Ishikawa (cell line): Measurements from ENCODE around the gene ELF5.

Source experiments
- CEBPB ChIP-seq: IDR thresholded peaks from 2 replicates; pipeline ENCODE4 v1.6.1; 2012
- CREB1 ChIP-seq: IDR thresholded peaks from 2 replicates; pipeline ENCODE4 v1.6.1; 2012; ENCODE audit warnings: low read depth
- EGR1 ChIP-seq: IDR thresholded peaks from 2 replicates; pipeline ENCODE4 v1.6.1; 2012
- EP300 ChIP-seq: IDR thresholded peaks from 2 replicates; pipeline ENCODE4 v1.6.1; 2012; ENCODE audit warnings: borderline replicate concordance
- FOXM1 ChIP-seq: IDR thresholded peaks from 2 replicates; pipeline ENCODE4 v1.6.1; 2012; ENCODE audit warnings: low read depth, borderline replicate concordance
- MAX ChIP-seq: IDR thresholded peaks from 2 replicates; pipeline ENCODE4 v1.6.1; 2012
- NFIC ChIP-seq: IDR thresholded peaks from 2 replicates; pipeline ENCODE4 v1.6.1; 2012
- RAD21 ChIP-seq: IDR thresholded peaks from 2 replicates; pipeline ENCODE4 v1.6.1; 2012; ENCODE audit warnings: low read depth
- REST ChIP-seq: IDR thresholded peaks from 2 replicates; pipeline ENCODE4 v1.6.1; 2012; ENCODE audit warnings: low read depth, mild to moderate bottlenecking
- TAF1 ChIP-seq: IDR thresholded peaks from 2 replicates; pipeline ENCODE4 v1.6.1; 2012; ENCODE audit warnings: low read depth, mild to moderate bottlenecking
- TCF12 ChIP-seq: IDR thresholded peaks from 2 replicates; pipeline ENCODE4 v1.6.1; 2012; ENCODE audit warnings: low read depth
- TEAD4 ChIP-seq: IDR thresholded peaks from 2 replicates; pipeline ENCODE4 v1.6.1; 2012
- USF1 ChIP-seq: IDR thresholded peaks from 2 replicates; pipeline ENCODE4 v1.6.1; 2012
- YY1 ChIP-seq: IDR thresholded peaks from 2 replicates; pipeline ENCODE4 v1.6.1; 2012; ENCODE audit warnings: low read depth
- ZBTB7A ChIP-seq: IDR thresholded peaks from 2 replicates; pipeline ENCODE4 v1.6.1; 2012; ENCODE audit warnings: low read depth

Gene ELF5

GRCh38 chr11:34460278-34460677 is 53.3 kb downstream of the ELF5 start:
- TF ChIP-seq TAF1 (no peak), ZBTB7A (no peak), YY1 (no peak), USF1 (no peak)

- TF ChIP-seq CEBPB (no peak), EP300 (no peak), CREB1 (no peak), TCF12 (no peak), REST (no peak), EGR1 (no peak)
Observed at GRCh38 chr11:34459507-34460162, 54.0 kb downstream of the ELF5 start.

- TF ChIP-seq TCF12 (no peak), TAF1 (no peak), ZBTB7A (no peak), MAX (no peak), FOXM1 (no peak), USF1 (no peak), REST (no peak), NFIC (no peak), CREB1 (no peak), EP300 (no peak), RAD21 (no peak), EGR1 (no peak), YY1 (no peak), TEAD4 (no peak), CEBPB (no peak)
Observed at GRCh38 chr11:34458525-34458924, 55.1 kb downstream of the ELF5 start.

GRCh38 chr11:34457607-34458006 is 56.0 kb downstream of the ELF5 start:
- no peak for TF ChIP-seq TEAD4
- TF ChIP-seq NFIC, result no peak
- no peak for TF ChIP-seq CEBPB
- no peak for TF ChIP-seq EP300
- TF ChIP-seq TAF1, result no peak
- no peak for TF ChIP-seq RAD21
- no peak for TF ChIP-seq FOXM1
- no peak for TF ChIP-seq EGR1
- TF ChIP-seq USF1, result no peak

- TF ChIP-seq TAF1, result no peak
- no peak for TF ChIP-seq TEAD4
- no peak for TF ChIP-seq NFIC
- no peak for TF ChIP-seq CREB1
- TF ChIP-seq EP300, result no peak
- TF ChIP-seq RAD21, result no peak
- no peak for TF ChIP-seq USF1
- no peak for TF ChIP-seq FOXM1
- no peak for TF ChIP-seq YY1
- TF ChIP-seq TCF12, result no peak
- TF ChIP-seq REST, result no peak
- TF ChIP-seq MAX, result no peak
- no peak for TF ChIP-seq ZBTB7A
Observed at GRCh38 chr11:34454308-34455032, 59.1 kb downstream of the ELF5 start.
